Adipose tissue (tissue), 3 donors: ENCODE measurements around the gene ATP2A3. TPM values are rescaled to one million over a fixed set of nuclear protein-coding genes. Genes with fewer than 3 reads are reported as not detected.

Experiments
- H3K27ac ChIP-seq: one replicate; pipeline ENCODE4 v1.5.1; 2013; ENCODE audit warnings: low read depth, low read length
- WGBS, 3 donors: extraction: QIAGEN DNeasy Blood & Tissue Kit; methylation state at CpG; one replicate each; pipeline ENCODE4 v1.1.7; 2013; 5-methylcytosine and 5-hydroxymethylcytosine counted together
- polyA plus RNA-seq, 3 donors: library from polyadenylated mRNA; stranded (reverse); fragments of 200-250 nt; gene quantifications; one replicate each; pipeline ENCODE4 v1.2.3, GENCODE V29; 2013
- donor health status: healthy with polysubstance abuse.
- donor health status: Bipolar disorder and iron deficiency.
- donor health status: healthy.

The ATP2A3 gene
- polyA plus RNA-seq, 3 donors = 10.5 to 17.4 (median 13.6) TPM

DNA sequence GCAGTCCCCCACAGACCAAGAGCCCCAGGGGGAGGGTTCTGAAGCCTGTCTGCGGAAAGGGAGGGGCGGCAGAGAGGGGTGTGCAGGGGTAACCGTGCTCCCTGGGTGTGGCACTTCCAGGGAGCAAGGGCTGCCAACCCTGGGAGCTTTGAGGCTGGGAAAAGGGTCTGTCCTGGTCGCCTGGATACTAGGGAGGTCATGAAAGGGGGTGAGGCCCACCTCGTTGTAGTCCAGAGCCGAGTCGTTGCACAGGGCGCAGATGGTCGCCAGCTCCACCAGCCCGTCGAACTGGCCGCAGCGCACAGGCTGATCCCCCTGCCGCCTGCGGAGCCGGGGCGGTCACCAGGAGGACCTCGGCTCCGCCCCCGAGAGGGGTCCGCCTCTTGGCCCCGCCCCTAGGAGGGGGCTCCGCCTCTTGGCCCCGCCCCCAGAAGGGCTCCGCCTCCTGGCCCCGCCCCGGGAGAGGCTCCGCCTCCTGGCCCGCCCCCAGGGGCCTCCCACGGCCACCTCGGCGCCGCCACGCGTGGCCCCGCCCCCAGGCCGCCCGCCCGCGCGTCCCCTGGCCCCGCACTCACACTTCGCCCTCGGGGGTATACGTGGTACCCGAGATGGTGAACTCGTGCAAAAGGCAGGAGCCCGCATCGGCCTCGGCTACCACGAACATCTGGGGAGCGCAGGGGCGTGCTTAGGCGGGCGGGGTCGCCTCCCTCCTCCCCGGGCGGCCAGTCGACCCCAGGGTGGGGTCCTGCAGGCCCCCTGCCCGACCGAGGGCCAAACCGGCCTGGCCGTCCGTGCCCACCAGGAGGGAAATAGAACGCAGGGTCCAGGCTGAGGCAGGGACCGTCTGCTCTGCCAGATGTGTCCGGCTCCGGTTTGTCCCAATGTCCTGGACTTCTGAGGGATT lies 19.5 kb downstream of the ATP2A3 start:
- WGBS, 3 donors = 32 to 59% (median 57%) methylated on average over 44 to 68 of the region's 68 CpGs
- no peak overlapping the region for H3K27ac ChIP-seq

DNA sequence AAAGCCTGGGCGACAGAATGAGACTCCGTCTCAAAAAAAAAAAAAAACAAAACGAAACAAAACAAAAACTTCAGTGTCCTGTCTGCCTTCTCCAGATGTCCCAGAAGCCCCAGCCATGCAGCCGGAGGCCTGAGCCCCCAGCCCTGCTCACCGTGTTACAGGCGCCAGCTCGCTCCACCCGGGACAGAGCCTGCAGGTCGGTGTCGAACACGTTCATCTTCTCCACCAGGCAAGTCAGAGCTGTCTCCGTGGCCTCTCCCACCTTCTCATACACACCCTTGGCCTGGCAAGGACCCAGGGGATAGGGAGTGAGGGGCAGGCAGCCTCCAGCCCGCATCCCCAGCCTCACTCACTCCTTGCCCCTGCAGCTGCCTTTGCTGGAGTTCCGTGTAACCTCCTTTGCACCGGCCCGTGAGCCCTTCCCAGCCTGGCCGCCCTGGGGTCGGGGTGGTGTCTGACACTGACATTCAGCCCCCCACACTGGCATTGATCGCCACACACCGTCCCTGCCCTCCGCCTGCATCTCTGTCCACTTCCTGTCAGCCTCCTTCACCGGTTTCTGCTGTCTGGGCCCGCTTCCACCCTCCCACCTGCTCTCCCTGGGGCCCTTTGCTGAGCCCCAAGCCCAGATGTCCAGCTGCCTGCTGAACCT lies 20.9 kb downstream of the ATP2A3 start:
- WGBS, 3 donors = 81 to 90% (median 88%) methylated on average over 23 of the region's 23 CpGs
- no peak overlapping the region for H3K27ac ChIP-seq

DNA sequence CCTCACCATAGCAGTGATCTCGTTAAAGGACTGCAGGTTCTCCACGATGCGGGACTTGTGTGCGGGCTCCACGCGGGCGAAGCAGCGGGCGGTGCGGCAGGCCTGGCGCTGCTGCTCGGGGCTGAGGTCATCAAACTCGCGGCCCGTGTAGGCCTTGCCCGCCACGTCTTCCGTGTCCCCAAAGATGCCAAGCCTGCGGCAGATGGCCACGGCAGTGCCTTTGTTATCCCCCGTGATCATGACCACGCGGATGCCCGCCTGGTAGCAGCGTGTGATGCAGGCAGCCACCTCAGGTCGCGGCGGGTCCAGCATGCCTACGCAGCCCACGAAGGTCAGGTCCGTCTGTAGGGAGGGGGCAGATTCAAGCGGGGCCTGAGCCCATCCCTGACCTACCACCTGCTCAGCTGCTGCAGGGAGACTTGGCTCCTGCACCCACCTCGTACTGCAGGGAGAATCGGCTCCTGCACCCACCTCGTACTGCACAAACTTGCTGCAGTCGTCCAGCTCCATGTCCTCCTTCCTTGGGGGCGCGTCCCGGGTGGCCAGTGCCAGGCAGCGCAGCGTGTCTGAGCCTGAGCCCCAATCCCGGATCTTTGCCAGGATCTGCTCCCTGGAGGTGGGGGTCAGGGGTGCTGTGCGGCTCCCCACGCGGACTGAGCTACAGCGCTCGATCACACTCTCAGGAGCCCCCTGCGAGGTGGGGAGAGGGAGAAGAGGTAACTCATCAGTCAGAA lies 23.1 kb downstream of the ATP2A3 start:
- no peak overlapping the region for H3K27ac ChIP-seq
- 95 to 96% (median 95%) methylated on average over 48 of the region's 48 CpGs for WGBS, 3 donors

DNA sequence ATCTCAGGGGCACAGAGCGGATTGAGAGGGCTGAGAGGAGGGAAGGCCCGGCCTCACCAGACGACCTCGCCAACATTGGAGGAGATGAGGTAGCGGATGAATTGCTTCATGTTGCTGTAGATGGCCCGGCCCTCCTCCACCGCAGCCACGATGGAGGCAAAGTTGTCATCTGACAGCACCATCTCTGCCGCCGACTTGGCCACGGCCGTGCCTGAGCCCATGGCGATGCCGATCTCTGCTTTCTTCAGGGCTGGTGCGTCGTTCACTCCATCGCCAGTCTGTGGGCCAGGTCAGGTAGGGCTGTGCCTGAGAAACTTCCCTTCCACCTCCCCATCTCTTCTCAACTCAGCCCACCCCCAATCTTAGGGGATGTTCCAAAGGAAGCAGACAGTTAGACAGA lies 26.9 kb downstream of the ATP2A3 start:
- no peak overlapping the region for H3K27ac ChIP-seq
- WGBS, 3 donors = 93 to 98% (median 95%) methylated on average over 17 of the region's 17 CpGs

DNA sequence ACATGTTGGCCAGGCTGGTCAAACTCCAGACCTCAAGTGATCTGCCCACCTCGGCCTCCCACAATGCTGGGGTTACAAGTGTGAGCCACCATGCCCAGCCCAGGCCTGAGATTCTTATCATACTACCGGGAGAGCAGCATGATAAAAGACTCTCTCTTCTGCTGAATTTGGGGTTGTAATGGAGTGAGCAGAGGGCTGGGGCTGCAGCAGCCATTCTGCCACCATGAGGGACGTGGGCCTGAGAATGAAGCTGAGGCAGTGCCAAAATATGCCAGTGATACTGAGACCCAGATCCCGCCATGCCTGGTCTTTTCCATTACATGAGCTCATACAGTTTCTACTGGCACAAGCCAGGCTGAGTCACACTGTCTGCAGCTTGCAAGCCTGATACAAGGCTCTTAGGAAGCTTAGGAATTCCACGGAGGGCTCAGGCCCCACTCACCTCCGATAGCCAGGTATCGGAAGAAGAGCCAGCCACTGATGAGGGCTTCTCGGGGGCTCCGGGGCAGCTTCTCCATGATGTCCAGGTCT lies 28.3 kb downstream of the ATP2A3 start:
- no peak overlapping the region for H3K27ac ChIP-seq
- 96 to 98% (median 97%) methylated on average over 9 of the region's 9 CpGs for WGBS, 3 donors

DNA sequence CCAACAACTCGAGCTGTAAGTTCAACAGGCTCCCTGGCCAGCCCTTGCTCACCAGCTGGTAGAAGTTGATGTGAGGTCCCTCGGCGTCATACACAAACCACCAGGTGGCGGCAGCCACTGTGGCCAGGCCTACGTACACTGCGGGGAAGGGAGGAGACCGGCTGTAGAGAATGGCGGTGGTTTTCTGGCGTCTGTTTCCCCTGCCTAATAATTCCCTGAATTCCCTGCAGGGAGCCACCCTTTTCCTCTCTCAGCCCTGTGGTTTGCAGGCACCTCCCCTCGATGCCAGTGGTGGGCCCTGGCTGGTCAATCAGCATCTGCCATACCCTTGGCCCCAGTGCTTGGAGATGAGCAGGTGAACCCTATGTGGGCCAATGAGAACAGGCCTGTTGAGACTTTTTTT lies 29.1 kb downstream of the ATP2A3 start:
- WGBS, 3 donors = 18 to 34% (median 28%) methylated on average over 8 to 10 of the region's 10 CpGs
- no peak overlapping the region for H3K27ac ChIP-seq

DNA sequence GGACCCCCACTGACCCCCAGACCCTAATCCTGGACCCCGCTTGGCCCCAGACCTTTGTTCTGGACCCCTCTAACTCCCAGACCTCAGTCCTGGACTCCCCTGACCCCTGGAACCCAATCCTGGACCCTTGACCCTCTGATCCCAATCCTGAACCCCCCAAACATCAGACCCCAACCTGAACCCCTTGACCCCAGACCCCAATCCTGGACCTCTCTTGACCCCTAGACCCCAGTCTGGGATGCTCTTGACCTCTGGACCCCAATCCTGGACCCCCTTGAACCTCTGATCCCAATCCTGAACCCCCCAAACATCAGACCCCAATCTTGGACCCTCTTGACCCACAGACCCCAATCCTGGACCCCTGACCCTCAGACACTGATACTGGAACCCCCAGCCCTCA lies 34.5 kb downstream of the ATP2A3 start:
- H3K27ac ChIP-seq = no peak overlapping the region
- 91 to 96% (median 94%) methylated on average over 1 of the region's 1 CpG for WGBS, 3 donors

DNA sequence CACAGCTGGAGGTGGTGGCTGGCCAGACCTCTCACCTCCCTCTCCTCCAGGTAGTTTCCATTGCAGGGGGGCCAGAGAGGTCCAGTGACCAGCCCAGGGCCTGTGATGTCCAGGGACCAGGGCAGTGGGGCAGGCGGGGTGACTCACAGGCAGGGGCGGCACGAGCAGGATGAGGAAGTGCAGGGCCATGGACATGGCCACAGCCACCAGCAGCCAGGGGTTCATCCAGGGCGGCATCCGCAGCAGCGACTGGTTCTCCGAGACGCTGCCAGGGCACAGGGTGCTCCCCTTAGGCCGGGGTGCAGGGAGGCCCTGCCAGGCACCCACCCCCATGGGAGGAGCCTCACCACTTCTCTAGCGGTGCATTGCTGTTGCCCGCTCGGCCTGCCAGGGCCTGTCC lies 35.1 kb downstream of the ATP2A3 start:
- no peak overlapping the region for H3K27ac ChIP-seq
- 86 to 96% (median 88%) methylated on average over 12 of the region's 12 CpGs for WGBS, 3 donors

DNA sequence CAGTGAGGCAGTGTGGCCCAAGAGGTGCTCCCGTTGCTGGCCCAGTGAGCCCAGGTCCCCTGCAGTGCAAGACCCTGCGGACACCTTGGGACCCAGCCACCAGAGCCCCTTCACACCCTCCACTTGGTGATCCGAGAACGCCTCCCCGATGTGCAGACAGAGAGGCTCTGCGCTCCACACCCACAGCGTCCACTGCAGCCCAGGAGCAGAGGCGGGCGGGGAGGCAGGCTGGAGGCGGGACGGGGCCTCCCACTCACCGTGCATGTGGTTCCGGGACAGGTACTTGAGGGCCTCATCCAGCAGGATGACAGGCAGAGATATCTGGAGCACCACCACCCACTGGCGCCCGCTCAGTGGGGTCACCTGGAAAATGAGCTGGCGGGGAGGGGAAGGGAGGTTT lies 35.8 kb downstream of the ATP2A3 start:
- 90 to 94% (median 91%) methylated on average over 16 of the region's 16 CpGs for WGBS, 3 donors
- H3K27ac ChIP-seq = no peak overlapping the region

DNA sequence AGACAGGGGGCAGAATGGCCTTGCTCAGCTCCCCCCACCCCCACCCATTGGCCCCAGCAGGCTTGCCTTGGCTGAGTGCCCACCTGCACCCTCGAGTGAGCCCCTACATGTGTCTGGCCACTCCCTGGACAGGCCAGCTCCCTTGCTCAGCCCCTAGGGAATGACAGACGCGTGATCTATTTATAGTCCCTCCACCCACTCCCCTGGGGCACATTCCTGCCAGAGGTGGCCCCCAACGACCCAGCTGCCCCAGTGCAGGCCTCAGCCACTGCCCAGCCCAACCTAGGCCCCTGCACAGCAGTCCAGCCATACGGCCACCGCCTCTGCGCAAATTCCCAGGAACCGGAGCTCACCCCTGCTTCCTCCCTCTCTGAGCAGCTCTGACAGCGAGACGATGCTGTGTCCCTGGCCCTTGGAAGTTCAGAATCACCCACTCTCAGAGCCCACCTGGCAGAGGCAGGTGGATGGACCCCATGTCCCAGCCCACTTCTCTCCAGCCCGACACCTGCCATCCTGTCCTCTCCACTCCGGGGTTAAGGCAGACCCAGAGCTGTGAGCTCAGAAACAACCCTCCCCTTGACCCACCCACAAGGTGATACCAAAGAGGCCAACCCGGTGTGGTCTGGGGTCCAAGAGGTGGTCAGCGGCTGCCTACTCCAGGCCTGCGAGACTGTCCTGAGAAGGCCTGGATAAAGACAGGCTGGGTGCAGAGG lies 36.5 kb downstream of the ATP2A3 start:
- 68 to 79% (median 74%) methylated on average over 14 to 15 of the region's 15 CpGs for WGBS, 3 donors
- no peak overlapping the region for H3K27ac ChIP-seq

DNA sequence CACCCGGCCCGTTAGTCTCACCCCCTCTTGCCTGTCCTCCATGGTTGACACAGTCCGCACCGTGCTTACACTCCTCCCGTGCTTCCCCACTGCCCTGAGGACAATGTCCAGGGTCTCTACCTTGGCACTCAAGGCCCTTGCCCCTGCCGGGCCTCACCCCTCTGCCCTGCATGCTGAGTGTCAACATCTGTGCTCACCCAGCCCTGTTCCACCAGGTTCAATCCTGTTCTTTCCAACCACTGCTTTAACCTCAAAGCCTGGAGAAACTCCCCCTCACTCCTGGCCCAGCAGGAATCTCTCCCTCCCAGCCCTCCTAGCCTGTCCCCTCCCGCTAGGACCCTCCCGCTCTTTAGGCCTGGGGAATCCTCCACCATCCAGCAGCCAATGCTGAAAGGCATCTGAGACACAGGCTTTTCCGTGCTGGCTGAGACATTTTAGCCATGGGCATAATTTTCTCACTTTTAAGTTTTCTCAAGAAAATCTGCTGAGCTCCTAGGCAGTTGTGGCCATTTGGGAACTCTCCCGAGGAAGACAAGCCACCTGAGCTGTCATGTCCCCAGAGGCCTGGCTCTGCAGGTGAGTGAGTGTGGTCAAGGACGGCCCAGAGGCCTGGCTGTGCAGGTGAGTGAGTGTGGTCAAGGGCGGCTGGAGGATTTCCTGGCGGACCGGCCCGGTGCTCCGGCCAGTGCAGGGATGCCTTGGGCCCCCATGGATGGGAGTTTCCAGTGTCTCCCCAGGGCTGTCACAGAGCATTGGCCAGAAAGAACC lies 37.2 kb downstream of the ATP2A3 start:
- H3K27ac ChIP-seq = no peak overlapping the region

DNA sequence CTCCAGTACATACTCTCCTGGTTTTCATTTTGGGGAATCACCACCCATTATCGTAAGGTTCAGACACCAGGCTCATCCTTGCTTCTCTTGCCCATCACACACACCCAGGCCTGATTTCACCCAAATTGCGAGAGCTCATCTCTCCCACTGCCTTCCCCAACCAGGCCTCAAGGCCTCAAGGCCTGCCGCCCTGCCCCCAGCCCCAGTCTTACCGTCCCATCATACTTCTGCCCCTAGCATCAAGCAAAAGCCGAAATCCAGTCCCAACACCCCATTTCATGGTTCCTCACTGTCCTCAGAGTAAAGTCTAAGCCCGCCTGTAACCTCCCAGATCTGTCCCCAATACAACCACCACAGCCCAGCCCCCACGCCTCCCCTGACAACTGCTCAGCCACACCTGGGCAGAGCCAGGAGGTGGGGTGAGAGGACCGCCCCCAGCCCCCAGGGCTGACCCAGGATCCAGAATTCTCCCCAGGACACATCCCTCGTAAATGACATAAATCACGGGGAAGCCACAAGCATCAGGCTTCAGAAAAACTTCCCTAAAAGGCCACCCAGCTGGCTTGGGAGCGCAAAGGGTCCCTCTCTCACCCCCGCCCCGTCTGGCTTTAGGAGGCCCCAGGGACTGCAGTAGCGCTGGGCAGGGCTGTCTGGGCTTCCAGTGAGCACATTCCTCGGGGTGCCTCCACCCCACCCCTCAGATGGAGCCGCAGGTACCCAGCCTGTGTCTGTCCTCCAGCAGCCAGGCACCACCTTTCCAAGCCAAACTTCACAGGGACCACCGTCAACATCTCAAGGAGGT lies 38.4 kb downstream of the ATP2A3 start:
- WGBS, 3 donors = 87 to 96% (median 88%) methylated on average over 17 of the region's 17 CpGs
- no peak overlapping the region for H3K27ac ChIP-seq

More for the DNA sequence above, 37.2 kb downstream of the ATP2A3 start:
- WGBS, 3 donors = 84 to 88% (median 87%) methylated on average over 16 of the region's 16 CpGs

DNA sequence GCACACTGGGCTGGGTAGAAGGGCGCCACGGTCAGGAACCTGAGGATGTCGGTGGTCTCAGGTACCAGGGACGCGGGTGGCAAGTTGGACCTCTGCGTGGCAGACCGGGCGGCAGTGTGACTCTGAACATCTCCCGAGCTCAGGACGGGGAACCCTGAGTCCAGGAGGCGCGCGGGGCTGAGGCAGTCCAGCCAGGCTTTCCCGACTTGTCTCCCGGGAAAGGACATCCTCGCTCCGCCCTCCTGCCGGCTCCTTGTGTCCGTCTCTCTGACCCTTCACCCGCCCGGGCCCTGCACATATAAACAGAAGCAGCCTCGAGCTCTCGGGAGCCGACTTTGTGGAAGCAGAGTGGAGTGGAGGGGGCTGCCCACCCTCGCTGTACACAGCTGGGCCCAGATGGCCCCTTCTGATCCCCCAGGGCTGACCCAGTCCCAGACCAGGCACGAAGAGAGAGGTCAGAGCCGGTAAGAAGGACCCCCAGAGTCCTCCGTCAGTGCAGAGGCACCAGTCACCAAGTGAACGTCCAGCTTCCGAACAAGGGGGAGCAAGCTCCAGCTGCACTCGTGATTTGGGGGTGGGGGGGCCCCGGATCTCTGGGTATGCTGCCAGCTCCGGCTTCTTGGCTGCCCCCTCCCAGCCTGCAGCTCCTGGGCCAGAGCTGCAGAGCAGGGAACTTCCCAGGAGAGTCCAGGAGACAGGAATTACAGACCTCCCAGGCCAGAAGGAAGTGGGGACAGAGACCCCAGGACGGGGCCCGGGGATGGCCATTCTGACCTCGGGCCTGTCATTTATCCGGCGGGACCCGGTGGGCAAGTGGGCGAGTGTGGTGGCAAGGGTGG lies 39.5 kb downstream of the ATP2A3 start:
- 64 to 74% (median 69%) methylated on average over 40 of the region's 40 CpGs for WGBS, 3 donors
- H3K27ac ChIP-seq = no peak overlapping the region

DNA sequence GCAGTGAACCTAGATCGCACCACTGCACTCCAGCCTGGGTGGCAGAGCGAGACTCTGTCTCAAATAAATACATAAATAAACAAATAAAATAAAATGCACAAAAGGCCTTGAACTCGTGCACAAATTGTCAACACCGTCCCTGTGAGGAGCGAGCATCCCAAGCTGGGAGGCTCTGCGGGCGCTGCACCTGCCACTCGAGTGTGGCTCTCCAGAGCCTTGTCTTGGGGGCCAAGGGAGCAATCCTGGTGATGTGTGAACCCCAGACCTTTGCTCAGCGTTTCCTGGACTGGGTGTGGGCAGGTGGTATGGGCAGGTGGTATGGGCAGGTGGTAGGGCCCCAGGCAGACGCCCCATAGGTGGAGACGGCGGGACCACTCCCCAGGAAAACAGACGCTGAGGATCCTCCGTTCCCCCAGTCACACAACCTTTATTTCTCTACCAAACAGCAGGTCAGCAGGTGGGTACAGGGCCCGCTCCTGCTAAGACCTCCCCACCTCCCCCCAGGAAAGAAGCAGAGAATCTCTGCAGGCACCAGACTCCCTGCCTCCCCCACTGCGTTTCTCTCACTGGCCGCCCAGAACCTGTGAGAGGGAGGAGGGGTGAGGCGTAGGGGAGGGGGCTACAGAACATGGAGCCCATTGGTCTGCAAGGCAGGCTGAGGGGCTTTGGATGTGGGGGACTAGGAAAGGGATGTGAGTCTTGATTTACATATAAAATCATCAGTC lies 40.6 kb downstream of the ATP2A3 start:
- no peak overlapping the region for H3K27ac ChIP-seq

DNA sequence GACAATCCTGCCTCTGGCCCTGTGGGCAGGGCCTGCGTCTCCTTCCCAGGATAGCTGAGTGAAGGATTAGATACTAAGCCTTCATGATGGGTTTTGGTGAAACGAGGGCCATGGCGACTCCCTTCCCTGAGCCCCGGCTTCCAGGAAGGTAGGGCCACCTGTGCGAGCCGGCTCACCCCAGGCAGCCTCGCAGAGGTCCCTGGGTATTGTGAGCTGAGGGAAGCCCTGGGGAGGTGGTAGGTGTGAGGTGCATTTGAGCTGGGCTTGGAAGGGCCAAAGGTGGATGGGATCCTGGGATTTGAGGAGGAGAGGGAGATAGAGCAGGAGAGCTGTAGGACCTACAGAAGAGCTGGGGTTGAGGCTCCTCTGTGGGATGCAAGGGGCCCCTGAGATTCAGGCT lies 41.5 kb downstream of the ATP2A3 start:
- WGBS, 3 donors = 84 to 89% (median 84%) methylated on average over 7 of the region's 7 CpGs
- H3K27ac ChIP-seq = no peak overlapping the region

More for the DNA sequence above, 40.6 kb downstream of the ATP2A3 start:
- WGBS, 3 donors = 86 to 92% (median 91%) methylated on average over 17 to 18 of the region's 18 CpGs
